ENCODE results near the gene ZNF25. TPM values are rescaled to one million over a fixed set of nuclear protein-coding genes. Genes with fewer than 3 reads are reported as not detected.
"Not testable (repeated sequence)": the region's sequence is repeated elsewhere in the genome, so short reads cannot be mapped to it uniquely, and the experiment has no call there.

ZNF25 gene
- total RNA-seq, 1 donor from 2014 or later: 11.5 TPM

DNA sequence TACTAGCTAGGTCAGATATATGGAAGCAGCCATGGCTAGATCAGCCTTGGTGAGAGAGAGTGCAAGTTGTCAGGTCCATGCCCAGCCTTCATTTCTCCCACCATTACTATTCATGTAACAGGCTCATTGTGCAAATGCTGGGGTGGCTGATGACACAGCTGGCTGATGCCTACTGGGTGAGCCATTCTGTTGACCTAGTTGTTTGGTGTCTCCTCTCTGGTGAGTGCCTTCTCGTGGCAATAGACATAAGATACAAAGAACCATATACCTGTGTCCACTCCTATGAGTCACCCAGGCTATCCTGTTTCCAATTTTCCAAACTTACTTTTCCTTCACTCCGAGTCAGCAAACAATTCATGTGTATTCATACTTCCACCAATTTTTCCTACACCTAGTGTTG is 46.0 kb downstream of the ZNF25 start:
- Histone ChIP-seq H3K4me3 (no peak overlapping the region), H3K9me3 (no peaks in the 10 kb centered on the region), H3K27ac (no peak overlapping the region), H3K36me3 (no peaks in the 10 kb centered on the region), H3K27me3 (no peaks in the 10 kb centered on the region), H3K4me1 (no peaks in the 10 kb centered on the region)
- intact Hi-C loops (cut with DNase I): no loop called here
- TF ChIP-seq, protein P1, sequence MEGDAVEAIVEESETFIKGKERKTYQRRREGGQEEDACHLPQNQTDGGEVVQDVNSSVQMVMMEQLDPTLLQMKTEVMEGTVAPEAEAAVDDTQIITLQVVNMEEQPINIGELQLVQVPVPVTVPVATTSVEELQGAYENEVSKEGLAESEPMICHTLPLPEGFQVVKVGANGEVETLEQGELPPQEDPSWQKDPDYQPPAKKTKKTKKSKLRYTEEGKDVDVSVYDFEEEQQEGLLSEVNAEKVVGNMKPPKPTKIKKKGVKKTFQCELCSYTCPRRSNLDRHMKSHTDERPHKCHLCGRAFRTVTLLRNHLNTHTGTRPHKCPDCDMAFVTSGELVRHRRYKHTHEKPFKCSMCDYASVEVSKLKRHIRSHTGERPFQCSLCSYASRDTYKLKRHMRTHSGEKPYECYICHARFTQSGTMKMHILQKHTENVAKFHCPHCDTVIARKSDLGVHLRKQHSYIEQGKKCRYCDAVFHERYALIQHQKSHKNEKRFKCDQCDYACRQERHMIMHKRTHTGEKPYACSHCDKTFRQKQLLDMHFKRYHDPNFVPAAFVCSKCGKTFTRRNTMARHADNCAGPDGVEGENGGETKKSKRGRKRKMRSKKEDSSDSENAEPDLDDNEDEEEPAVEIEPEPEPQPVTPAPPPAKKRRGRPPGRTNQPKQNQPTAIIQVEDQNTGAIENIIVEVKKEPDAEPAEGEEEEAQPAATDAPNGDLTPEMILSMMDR (IDR thresholded peaks at IDR 0.05): no peak
- DNase-seq (no peak), ATAC-seq (no peak)

DNA sequence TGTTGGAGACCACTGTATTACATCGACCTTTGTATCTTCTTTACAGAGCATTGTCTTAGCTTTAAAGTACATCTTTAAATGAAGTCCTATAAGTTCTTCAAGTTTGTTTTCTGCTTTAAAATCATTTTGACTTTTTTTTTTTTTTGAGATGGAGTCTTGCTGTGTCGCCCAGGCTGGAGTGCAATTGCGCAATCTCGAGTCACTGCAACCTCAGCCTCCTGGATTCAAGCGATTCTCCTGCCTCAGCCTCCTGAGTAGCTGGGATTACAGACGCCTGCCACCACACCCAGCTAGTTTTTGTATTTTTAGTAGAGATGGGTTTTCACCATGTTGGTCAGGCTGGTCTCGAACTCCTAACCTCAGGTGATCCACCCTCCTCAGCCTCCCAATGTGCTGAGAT is 68.3 kb downstream of the ZNF25 start:
- H3K36me3 ChIP-seq; H3K4me3 ChIP-seq; intact Hi-C loops (cut with DNase I); DNase-seq; H3K27ac ChIP-seq; H3K9me3 ChIP-seq; ATAC-seq; H3K4me1 ChIP-seq; H3K27me3 ChIP-seq: not testable (repeated sequence)

DNA sequence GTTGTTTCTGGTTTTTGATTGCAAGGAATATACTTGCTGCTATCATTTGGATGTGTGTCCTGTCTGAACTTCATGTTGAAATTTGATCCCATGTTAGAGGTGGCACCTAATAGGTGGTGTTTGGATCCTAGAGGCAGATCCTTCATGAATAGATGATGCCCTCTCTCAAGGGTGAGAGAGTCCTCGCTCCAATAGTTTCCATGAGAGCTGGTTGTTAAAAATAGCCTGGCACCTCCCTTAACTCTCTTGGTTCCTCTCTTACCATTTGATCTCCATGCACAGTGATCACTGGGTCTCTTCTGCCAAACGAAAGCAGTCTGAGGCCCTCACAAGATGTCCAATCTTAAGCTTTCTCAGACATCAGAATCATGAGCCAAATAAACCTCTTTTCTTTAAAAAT is 70.1 kb downstream of the ZNF25 start:
- ATAC-seq (no peak), DNase-seq (no peak)
- Histone ChIP-seq H3K36me3 (no peaks in the 10 kb centered on the region), H3K4me1 (no peaks in the 10 kb centered on the region), H3K27ac (no peak overlapping the region), H3K27me3 (no peaks in the 10 kb centered on the region), H3K9me3 (no peaks in the 10 kb centered on the region), H3K4me3 (no peak overlapping the region)
- intact Hi-C loops (cut with DNase I): no loop called here
- TF ChIP-seq, protein P1 (IDR thresholded peaks at IDR 0.05): no peak

Other genes with a start within 250 kb of the ZNF25 start
- gene ZNF248, start 119.0 kb downstream of the ZNF25 start, total RNA-seq: 14.3 TPM
- gene ZNF33A, start 34.0 kb upstream of the ZNF25 start, total RNA-seq: 25.7 TPM
- 16.6 TPM for gene ZNF37A, start 117.7 kb upstream of the ZNF25 start, total RNA-seq

Data from upper lobe of right lung (tissue), 1 donor.